GM19324 (cell line): ENCODE results near the gene KRT84.

Experiments used
- ATAC-seq: cut with Tn5 transposase; IDR thresholded peaks from one replicate; pipeline ENCODE4 v1.9.1; 2021; ENCODE audit warnings: mild to moderate bottlenecking, moderate library complexity; ENCODE audit not compliant: unreplicated experiment, low FRiP score

The KRT84 gene

GRCh38 chr12:52385226-52385702, at the start of gene KRT84:
Gene KRT84, minus strand, starts transcription at chr12:52385652. Its CDS starts 67 bp downstream, at chr12:52385585.
- ATAC-seq, result no peak

GRCh38 chr12:52434760-52435530, 49.5 kb upstream of the KRT84 start:
- no peak for ATAC-seq

- no peak for ATAC-seq
Measured at GRCh38 chr12:52434081-52434733, 48.8 kb upstream of the KRT84 start, which contains the start of gene KRT75. Gene KRT75, minus strand, starts transcription at chr12:52434371. Its CDS starts 67 bp downstream, at chr12:52434304.

GRCh38 chr12:52433501-52434080, 48.1 kb upstream of the KRT84 start:
- no peak for ATAC-seq

- no peak for ATAC-seq
Measured at GRCh38 chr12:52432559-52433207, 47.2 kb upstream of the KRT84 start.

GRCh38 chr12:52428121-52428520, 42.7 kb upstream of the KRT84 start:
- no peak for ATAC-seq

- no peak for ATAC-seq
Measured at GRCh38 chr12:52427083-52427482, 41.6 kb upstream of the KRT84 start.

- no peak for ATAC-seq
Measured at GRCh38 chr12:52426034-52426433, 40.6 kb upstream of the KRT84 start.

- no peak for ATAC-seq
Measured at GRCh38 chr12:52425466-52425865, 40.0 kb upstream of the KRT84 start.

- no peak for ATAC-seq
Measured at GRCh38 chr12:52423661-52424500, 38.4 kb upstream of the KRT84 start.

GRCh38 chr12:52423035-52423434, 37.6 kb upstream of the KRT84 start:
- no peak for ATAC-seq

- ATAC-seq, result no peak
Measured at GRCh38 chr12:52419656-52420055, 34.2 kb upstream of the KRT84 start.

GRCh38 chr12:52418576-52419110, 33.2 kb upstream of the KRT84 start:
- no peak for ATAC-seq

GRCh38 chr12:52417740-52418139, 32.3 kb upstream of the KRT84 start:
- ATAC-seq, result no peak

- ATAC-seq, result no peak
Measured at GRCh38 chr12:52416795-52417194, 31.3 kb upstream of the KRT84 start.

GRCh38 chr12:52415870-52416750, 30.7 kb upstream of the KRT84 start:
- ATAC-seq, result no peak

- ATAC-seq, result no peak
Measured at GRCh38 chr12:52414936-52415335, 29.5 kb upstream of the KRT84 start.

- no peak for ATAC-seq
Measured at GRCh38 chr12:52413782-52414345, 28.4 kb upstream of the KRT84 start.
